Measurements from ENCODE around the gene PNRC1.

DNA sequence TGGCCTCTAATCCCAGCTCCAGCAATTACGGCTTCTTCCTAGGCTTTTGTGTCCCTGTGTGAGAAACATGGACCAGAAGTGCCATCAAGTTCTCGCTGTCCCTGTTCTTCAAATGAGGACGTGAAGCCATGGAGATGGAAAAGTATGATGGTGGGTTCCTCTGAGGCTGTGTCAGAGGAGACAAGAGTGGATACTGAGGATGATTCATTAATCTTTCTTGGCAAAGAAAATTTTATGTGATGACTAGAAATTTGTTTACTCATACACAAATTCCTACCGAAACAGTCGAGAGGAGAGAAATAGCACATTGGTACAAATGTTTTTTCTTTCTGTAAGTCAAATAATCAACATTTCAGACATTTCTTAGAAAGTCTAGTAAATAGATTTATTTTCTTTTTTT lies 35.0 kb upstream of the PNRC1 start:
- TF ChIP-seq, protein P1, sequence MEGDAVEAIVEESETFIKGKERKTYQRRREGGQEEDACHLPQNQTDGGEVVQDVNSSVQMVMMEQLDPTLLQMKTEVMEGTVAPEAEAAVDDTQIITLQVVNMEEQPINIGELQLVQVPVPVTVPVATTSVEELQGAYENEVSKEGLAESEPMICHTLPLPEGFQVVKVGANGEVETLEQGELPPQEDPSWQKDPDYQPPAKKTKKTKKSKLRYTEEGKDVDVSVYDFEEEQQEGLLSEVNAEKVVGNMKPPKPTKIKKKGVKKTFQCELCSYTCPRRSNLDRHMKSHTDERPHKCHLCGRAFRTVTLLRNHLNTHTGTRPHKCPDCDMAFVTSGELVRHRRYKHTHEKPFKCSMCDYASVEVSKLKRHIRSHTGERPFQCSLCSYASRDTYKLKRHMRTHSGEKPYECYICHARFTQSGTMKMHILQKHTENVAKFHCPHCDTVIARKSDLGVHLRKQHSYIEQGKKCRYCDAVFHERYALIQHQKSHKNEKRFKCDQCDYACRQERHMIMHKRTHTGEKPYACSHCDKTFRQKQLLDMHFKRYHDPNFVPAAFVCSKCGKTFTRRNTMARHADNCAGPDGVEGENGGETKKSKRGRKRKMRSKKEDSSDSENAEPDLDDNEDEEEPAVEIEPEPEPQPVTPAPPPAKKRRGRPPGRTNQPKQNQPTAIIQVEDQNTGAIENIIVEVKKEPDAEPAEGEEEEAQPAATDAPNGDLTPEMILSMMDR (IDR thresholded peaks at IDR 0.05; ENCODE audit: insufficient read depth, low read length) = no peak
- TF ChIP-seq, protein P2, sequence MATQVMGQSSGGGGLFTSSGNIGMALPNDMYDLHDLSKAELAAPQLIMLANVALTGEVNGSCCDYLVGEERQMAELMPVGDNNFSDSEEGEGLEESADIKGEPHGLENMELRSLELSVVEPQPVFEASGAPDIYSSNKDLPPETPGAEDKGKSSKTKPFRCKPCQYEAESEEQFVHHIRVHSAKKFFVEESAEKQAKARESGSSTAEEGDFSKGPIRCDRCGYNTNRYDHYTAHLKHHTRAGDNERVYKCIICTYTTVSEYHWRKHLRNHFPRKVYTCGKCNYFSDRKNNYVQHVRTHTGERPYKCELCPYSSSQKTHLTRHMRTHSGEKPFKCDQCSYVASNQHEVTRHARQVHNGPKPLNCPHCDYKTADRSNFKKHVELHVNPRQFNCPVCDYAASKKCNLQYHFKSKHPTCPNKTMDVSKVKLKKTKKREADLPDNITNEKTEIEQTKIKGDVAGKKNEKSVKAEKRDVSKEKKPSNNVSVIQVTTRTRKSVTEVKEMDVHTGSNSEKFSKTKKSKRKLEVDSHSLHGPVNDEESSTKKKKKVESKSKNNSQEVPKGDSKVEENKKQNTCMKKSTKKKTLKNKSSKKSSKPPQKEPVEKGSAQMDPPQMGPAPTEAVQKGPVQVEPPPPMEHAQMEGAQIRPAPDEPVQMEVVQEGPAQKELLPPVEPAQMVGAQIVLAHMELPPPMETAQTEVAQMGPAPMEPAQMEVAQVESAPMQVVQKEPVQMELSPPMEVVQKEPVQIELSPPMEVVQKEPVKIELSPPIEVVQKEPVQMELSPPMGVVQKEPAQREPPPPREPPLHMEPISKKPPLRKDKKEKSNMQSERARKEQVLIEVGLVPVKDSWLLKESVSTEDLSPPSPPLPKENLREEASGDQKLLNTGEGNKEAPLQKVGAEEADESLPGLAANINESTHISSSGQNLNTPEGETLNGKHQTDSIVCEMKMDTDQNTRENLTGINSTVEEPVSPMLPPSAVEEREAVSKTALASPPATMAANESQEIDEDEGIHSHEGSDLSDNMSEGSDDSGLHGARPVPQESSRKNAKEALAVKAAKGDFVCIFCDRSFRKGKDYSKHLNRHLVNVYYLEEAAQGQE (IDR thresholded peaks at IDR 0.05; ENCODE audit: insufficient replicate concordance, low read depth) = no peak
- no peak for TF ChIP-seq POLR2AphosphoS5 (IDR thresholded peaks at IDR 0.05; ENCODE audit: low read depth)

Measured in HL-60 (cell line).